Endothelial cell of umbilical vein (primary cell): Measurements from ENCODE around the gene PLD6.

ENCODE experiments used
- CTCF ChIP-seq, 2 donors: IDR thresholded peaks; 1 replicate in 1 of 2; 2 replicates in 1 of 2; pipeline ENCODE4 v1.5.1; 2011; ENCODE audit warnings: low read length in 2 of 2, mild to moderate bottlenecking in 2 of 2, moderate library complexity in 2 of 2, control low read depth in 1 of 2, inconsistent platforms in 1 of 2, low read depth in 1 of 2; ENCODE audit not compliant: insufficient read depth in 1 of 2; ENCODE audit errors: extremely low read depth in 1 of 2
- EZH2 ChIP-seq: IDR thresholded peaks from 2 replicates; pipeline ENCODE4 v1.6.1; 2012; ENCODE audit warnings: borderline replicate concordance, low read depth, mild to moderate bottlenecking, moderate library complexity, low read length, inconsistent platforms; ENCODE audit not compliant: severe bottlenecking
- MAX ChIP-seq: IDR thresholded peaks from 2 replicates; pipeline ENCODE4 v1.6.1; 2011; ENCODE audit not compliant: insufficient read depth, insufficient read length
- MYC ChIP-seq: IDR thresholded peaks from one replicate; pipeline ENCODE4 v1.6.1; 2011; ENCODE audit warnings: mild to moderate bottlenecking, low read depth, low read length
- POLR2A ChIP-seq: IDR thresholded peaks from 2 replicates; pipeline ENCODE4 v1.6.1; 2012; ENCODE audit warnings: low read depth, mild to moderate bottlenecking, control low read depth, low read length
- POLR2AphosphoS5 ChIP-seq: IDR thresholded peaks from 2 replicates; pipeline ENCODE4 v1.6.1; 2012; ENCODE audit warnings: low read depth, mild to moderate bottlenecking, control low read depth, low read length, moderate library complexity; ENCODE audit not compliant: insufficient read depth

GRCh38 chr17:17236295-17237025 is 30.3 kb upstream of the PLD6 start:
- TF ChIP-seq POLR2A, result no peak
- TF ChIP-seq POLR2AphosphoS5, result no peak
- TF ChIP-seq CTCF (IDR thresholded peaks at IDR 0.05; ENCODE audit: extremely low read depth in 1 of 2, insufficient read depth in 1 of 2, low read depth in 1 of 2, low read length in 2 of 2), result no peak
- no peak for TF ChIP-seq MYC
- TF ChIP-seq EZH2, result no peak
- TF ChIP-seq MAX, result no peak
